ENCODE data around the gene CER1. TPM values are rescaled to one million over a fixed set of nuclear protein-coding genes. Genes with fewer than 3 reads are reported as not detected.

CER1 gene
- total and polyA plus RNA-seq, 2 donors (not counting 3 experiments of a cell fraction or from before 2014, with no cell fraction given) = 0.06 TPM; not detected in 1

DNA sequence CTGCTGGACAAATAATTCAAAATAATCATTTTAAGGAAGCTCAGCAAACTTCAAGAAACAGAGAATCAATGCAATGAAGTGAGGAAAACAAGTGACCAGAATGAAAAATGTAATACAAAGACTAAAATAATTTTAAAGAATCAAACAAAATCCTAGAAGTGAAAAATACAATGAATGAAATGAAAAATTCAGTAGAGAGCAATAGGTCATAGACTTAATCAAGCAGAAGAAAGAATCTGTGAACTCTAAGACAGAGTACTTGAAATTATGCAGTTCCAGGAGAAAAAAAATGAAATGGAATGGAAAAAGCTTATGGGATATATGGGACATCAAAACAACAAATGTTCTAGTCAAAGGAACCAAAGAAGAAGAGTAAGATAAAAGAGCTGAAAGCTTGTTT is 17.5 kb downstream of the CER1 start:
- dilution Hi-C loops (cut with MboI; ENCODE audit: extremely low pct_ligation_motif_present, low sequenced_read_pairs) (no loop called here), intact Hi-C loops (cut with micrococcal nuclease) (no loop called here)
- peaks cover 0 to 6% of the 10 kb centered on the region in 2 experiments for H3K27me3 ChIP-seq (ENCODE audit: control insufficient read depth in 2 of 2, insufficient read depth in 2 of 2, low read length in 2 of 2)
- H3K27ac ChIP-seq (ENCODE audit: insufficient read depth, low read depth, low read length) = no peak overlapping the region
- H3K9me3 ChIP-seq (replicated peaks; ENCODE audit: control insufficient read depth, insufficient read depth, low read length) = no peaks in the 10 kb centered on the region
- no peaks in the 10 kb centered on the region for H3K79me2 ChIP-seq (ENCODE audit: control insufficient read depth, insufficient read depth, low read length)
- ChIA-PET CTCF (interaction anchor here (0.9 to 1.7 kb wide), 2 partner anchors 53 to 63 kb away, joined by 4 to 6 read pairs; no protein-coding TSS in a partner anchor), POLR2A (interaction anchor here (0.7 kb wide), 1 partner anchor 1718 kb away, joined by 3 read pairs; no protein-coding TSS in a partner anchor)
- no TSS peak for BruUV-seq (replicated peaks)
- H4K20me1 ChIP-seq (replicated peaks; ENCODE audit: control insufficient read depth, extremely low read depth, insufficient read depth, low read length) = no peaks in the 10 kb centered on the region
- TF ChIP-seq GATA2 (IDR thresholded peaks at IDR 0.05; ENCODE audit: insufficient read depth, insufficient read length, low read depth, low read length) (no peak), JUN (IDR thresholded peaks at IDR 0.05; ENCODE audit: borderline replicate concordance, insufficient read depth, insufficient read length, low read depth) (no peak), MYC (IDR thresholded peaks at IDR 0.05; ENCODE audit: low read depth, low read length) (no peak), POLR2A (IDR thresholded peaks at IDR 0.05; ENCODE audit: low read depth, low read length) (no peak), POLR2AphosphoS5 (IDR thresholded peaks at IDR 0.05; ENCODE audit: insufficient read depth, low read depth, low read length) (no peak), EZH2 (IDR thresholded peaks at IDR 0.05; ENCODE audit: borderline replicate concordance, low read depth, low read length, severe bottlenecking) (no peak), FOS (IDR thresholded peaks at IDR 0.05; ENCODE audit: borderline replicate concordance, insufficient read depth, low read length) (no peak)
- TF ChIP-seq, protein P1, sequence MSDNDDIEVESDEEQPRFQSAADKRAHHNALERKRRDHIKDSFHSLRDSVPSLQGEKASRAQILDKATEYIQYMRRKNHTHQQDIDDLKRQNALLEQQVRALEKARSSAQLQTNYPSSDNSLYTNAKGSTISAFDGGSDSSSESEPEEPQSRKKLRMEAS (IDR thresholded peaks at IDR 0.05; ENCODE audit: insufficient read depth, insufficient read length) = no peak
- no peaks in the 10 kb centered on the region for H3K4me1 ChIP-seq (ENCODE audit: control insufficient read depth, extremely low read depth, insufficient read depth, low read length)
- no peak overlapping the region for H3K9ac ChIP-seq (replicated peaks; ENCODE audit: extremely low read depth, insufficient read depth, low read length)
- no peak for DNase-seq (ENCODE audit: low read depth, low spot score)
- H3K9me1 ChIP-seq (replicated peaks; ENCODE audit: control insufficient read depth, extremely low read depth, insufficient read depth, low read length) = no peaks in the 10 kb centered on the region
- FAIRE-seq = no peak
- no peak overlapping the region for H2AFZ ChIP-seq (ENCODE audit: low read depth, low read length)
- no peak overlapping the region for H3K4me3 ChIP-seq (replicated peaks in 1 of 3; ENCODE audit: insufficient read depth in 1 of 3, low read depth in 1 of 3, low read length in 3 of 3)
- no peak overlapping the region for H3K4me2 ChIP-seq (ENCODE audit: insufficient read depth, low read length)
- no peaks in the 10 kb centered on the region for H3K36me3 ChIP-seq (ENCODE audit: control insufficient read depth in 2 of 2, extremely low read depth in 1 of 2, insufficient read depth in 2 of 2, low read length in 2 of 2)

DNA sequence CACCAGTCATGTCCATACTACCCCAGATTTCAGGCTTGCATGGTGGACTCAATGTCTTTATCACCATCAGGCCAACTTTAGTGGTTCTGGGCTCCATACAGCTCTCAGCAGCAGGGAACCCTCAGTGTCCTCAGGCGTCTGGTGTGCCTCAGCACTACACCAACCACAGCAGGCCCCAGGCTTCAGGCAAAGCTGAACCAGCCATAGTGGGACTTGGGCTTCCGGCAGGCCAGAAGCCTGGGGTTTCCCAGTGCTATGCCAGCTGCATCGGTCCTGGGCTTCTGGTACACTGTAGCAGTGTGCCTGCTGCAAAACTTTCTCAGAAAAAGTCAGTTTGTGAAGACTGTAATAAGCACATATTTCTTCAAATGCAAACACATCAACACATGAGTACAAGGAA is 18.3 kb downstream of the CER1 start:
- no peak overlapping the region for H3K27ac ChIP-seq (ENCODE audit: insufficient read depth, low read depth, low read length)
- ChIA-PET POLR2A (interaction anchor here (0.6 to 0.7 kb wide), 2 partner anchors 228 to 1717 kb away, joined by 3 read pairs; no protein-coding TSS in a partner anchor), CTCF (no interaction called here)
- no peaks in the 10 kb centered on the region for H3K4me1 ChIP-seq (ENCODE audit: control insufficient read depth, extremely low read depth, insufficient read depth, low read length)
- no peaks in the 10 kb centered on the region for H3K79me2 ChIP-seq (ENCODE audit: control insufficient read depth, insufficient read depth, low read length)
- no peaks in the 10 kb centered on the region for H4K20me1 ChIP-seq (replicated peaks; ENCODE audit: control insufficient read depth, extremely low read depth, insufficient read depth, low read length)
- H3K27me3 ChIP-seq (ENCODE audit: control insufficient read depth in 2 of 2, insufficient read depth in 2 of 2, low read length in 2 of 2) = peaks cover 0 to 6% of the 10 kb centered on the region in 2 experiments
- no TSS peak for BruUV-seq (replicated peaks)
- H3K9me3 ChIP-seq (replicated peaks; ENCODE audit: control insufficient read depth, insufficient read depth, low read length) = no peaks in the 10 kb centered on the region
- no peak overlapping the region for H2AFZ ChIP-seq (ENCODE audit: low read depth, low read length)
- H3K9ac ChIP-seq (replicated peaks; ENCODE audit: extremely low read depth, insufficient read depth, low read length) = no peak overlapping the region
- H3K4me3 ChIP-seq (replicated peaks in 1 of 3; ENCODE audit: insufficient read depth in 1 of 3, low read depth in 1 of 3, low read length in 3 of 3) = no peak overlapping the region
- no peaks in the 10 kb centered on the region for H3K36me3 ChIP-seq (ENCODE audit: control insufficient read depth in 2 of 2, extremely low read depth in 1 of 2, insufficient read depth in 2 of 2, low read length in 2 of 2)
- intact Hi-C loops (cut with micrococcal nuclease) = no loop called here
- H3K4me2 ChIP-seq (ENCODE audit: insufficient read depth, low read length) = no peak overlapping the region
- TF ChIP-seq JUN (IDR thresholded peaks at IDR 0.05; ENCODE audit: borderline replicate concordance, insufficient read depth, insufficient read length, low read depth) (no peak), POLR2A (IDR thresholded peaks at IDR 0.05; ENCODE audit: low read depth, low read length) (no peak), GATA2 (IDR thresholded peaks at IDR 0.05; ENCODE audit: insufficient read depth, insufficient read length, low read depth, low read length) (no peak), FOS (IDR thresholded peaks at IDR 0.05; ENCODE audit: borderline replicate concordance, insufficient read depth, low read length) (no peak), EZH2 (IDR thresholded peaks at IDR 0.05; ENCODE audit: borderline replicate concordance, low read depth, low read length, severe bottlenecking) (no peak), MYC (IDR thresholded peaks at IDR 0.05; ENCODE audit: low read depth, low read length) (no peak), POLR2AphosphoS5 (IDR thresholded peaks at IDR 0.05; ENCODE audit: insufficient read depth, low read depth, low read length) (no peak)
- TF ChIP-seq, protein P1 (IDR thresholded peaks at IDR 0.05; ENCODE audit: insufficient read depth, insufficient read length) = no peak
- TF ChIP-seq, protein P2, sequence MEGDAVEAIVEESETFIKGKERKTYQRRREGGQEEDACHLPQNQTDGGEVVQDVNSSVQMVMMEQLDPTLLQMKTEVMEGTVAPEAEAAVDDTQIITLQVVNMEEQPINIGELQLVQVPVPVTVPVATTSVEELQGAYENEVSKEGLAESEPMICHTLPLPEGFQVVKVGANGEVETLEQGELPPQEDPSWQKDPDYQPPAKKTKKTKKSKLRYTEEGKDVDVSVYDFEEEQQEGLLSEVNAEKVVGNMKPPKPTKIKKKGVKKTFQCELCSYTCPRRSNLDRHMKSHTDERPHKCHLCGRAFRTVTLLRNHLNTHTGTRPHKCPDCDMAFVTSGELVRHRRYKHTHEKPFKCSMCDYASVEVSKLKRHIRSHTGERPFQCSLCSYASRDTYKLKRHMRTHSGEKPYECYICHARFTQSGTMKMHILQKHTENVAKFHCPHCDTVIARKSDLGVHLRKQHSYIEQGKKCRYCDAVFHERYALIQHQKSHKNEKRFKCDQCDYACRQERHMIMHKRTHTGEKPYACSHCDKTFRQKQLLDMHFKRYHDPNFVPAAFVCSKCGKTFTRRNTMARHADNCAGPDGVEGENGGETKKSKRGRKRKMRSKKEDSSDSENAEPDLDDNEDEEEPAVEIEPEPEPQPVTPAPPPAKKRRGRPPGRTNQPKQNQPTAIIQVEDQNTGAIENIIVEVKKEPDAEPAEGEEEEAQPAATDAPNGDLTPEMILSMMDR (IDR thresholded peaks at IDR 0.05; ENCODE audit: extremely low read depth in 1 of 2, insufficient read depth in 1 of 2, low read depth in 1 of 2, low read length in 2 of 2) = no peak
- dilution Hi-C loops (cut with MboI; ENCODE audit: extremely low pct_ligation_motif_present, low sequenced_read_pairs) = no loop called here
- no peaks in the 10 kb centered on the region for H3K9me1 ChIP-seq (replicated peaks; ENCODE audit: control insufficient read depth, extremely low read depth, insufficient read depth, low read length)
- FAIRE-seq (no peak), DNase-seq (ENCODE audit: low read depth, low spot score) (no peak)

Measured in endothelial cell of umbilical vein (primary cell).